Non-pigmented ciliary epithelial cell (primary cell): ENCODE data around the gene NCKAP5.

ENCODE experiments used
- DNase-seq: peaks from one replicate; pipeline ENCODE4 v3.0.0-alpha.2; 2010; ENCODE audit warnings: low read depth

Gene NCKAP5

GRCh38 chr2:133568172-133568571 is at the start of gene NCKAP5:
Gene NCKAP5 (minus strand): TSS chr2:133568463. CDS start chr2:133517526, 50,937 bp downstream.
- DNase-seq: peak; percentile 30

GRCh38 chr2:133609664-133610063 is 41.4 kb upstream of the NCKAP5 start:
- no peak for DNase-seq

GRCh38 chr2:133608291-133608690 is 40.0 kb upstream of the NCKAP5 start:
- DNase-seq: no peak

GRCh38 chr2:133607679-133608078 is 39.4 kb upstream of the NCKAP5 start:
- DNase-seq: peak; percentile 68

GRCh38 chr2:133606616-133607015 is 38.4 kb upstream of the NCKAP5 start:
- DNase-seq: no peak

- no peak for DNase-seq
Measured at GRCh38 chr2:133605766-133606137, 37.5 kb upstream of the NCKAP5 start.

- no peak for DNase-seq
Measured at GRCh38 chr2:133605011-133605765, 36.9 kb upstream of the NCKAP5 start.

GRCh38 chr2:133603109-133603508 is 34.8 kb upstream of the NCKAP5 start:
- DNase-seq: no peak

- DNase-seq: no peak
Measured at GRCh38 chr2:133602538-133602937, 34.3 kb upstream of the NCKAP5 start.

GRCh38 chr2:133600266-133600928 is 32.1 kb upstream of the NCKAP5 start:
- DNase-seq: no peak

GRCh38 chr2:133599811-133600210 is 31.5 kb upstream of the NCKAP5 start:
- no peak for DNase-seq

- DNase-seq: no peak
Measured at GRCh38 chr2:133599211-133599803, 31.0 kb upstream of the NCKAP5 start.

GRCh38 chr2:133598769-133599168 is 30.5 kb upstream of the NCKAP5 start:
- no peak for DNase-seq

GRCh38 chr2:133596701-133597393 is 28.6 kb upstream of the NCKAP5 start:
- no peak for DNase-seq

- DNase-seq: no peak
Measured at GRCh38 chr2:133591164-133591563, 22.9 kb upstream of the NCKAP5 start.

- no peak for DNase-seq
Measured at GRCh38 chr2:133589456-133589855, 21.2 kb upstream of the NCKAP5 start.

- DNase-seq: no peak
Measured at GRCh38 chr2:133588144-133588543, 19.9 kb upstream of the NCKAP5 start.

- no peak for DNase-seq
Measured at GRCh38 chr2:133586978-133587377, 18.7 kb upstream of the NCKAP5 start.

GRCh38 chr2:133581010-133581760 is 12.9 kb upstream of the NCKAP5 start:
- no peak for DNase-seq

GRCh38 chr2:133579274-133579673 is 11.0 kb upstream of the NCKAP5 start:
- DNase-seq: no peak

- DNase-seq: no peak
Measured at GRCh38 chr2:133576714-133577113, 8.5 kb upstream of the NCKAP5 start.

GRCh38 chr2:133574620-133575019 is 6.4 kb upstream of the NCKAP5 start:
- DNase-seq: no peak
